Testis (tissue), 2 donors: ENCODE data around the gene SLC22A1.

Experiments
- POLR2A ChIP-seq: fragments of 450-650 bp; IDR thresholded peaks from one replicate; pipeline ENCODE4 v1.6.1; 2017; ENCODE audit warnings: antibody characterized with exemption, mild to moderate bottlenecking, moderate library complexity
- TF ChIP-seq, protein P1 (sequence below), 3 experiments: fragments of 450-650 bp in 2 of 3; fragments of 200-600 bp in 1 of 3; sonication (generic) in 1 of 3; IDR thresholded peaks; one replicate each; pipeline ENCODE4 v1.5.1; 2016 to 2019; ENCODE audit warnings: antibody characterized with exemption in 3 of 3, mild to moderate bottlenecking in 2 of 3, moderate library complexity in 1 of 3

DNA sequence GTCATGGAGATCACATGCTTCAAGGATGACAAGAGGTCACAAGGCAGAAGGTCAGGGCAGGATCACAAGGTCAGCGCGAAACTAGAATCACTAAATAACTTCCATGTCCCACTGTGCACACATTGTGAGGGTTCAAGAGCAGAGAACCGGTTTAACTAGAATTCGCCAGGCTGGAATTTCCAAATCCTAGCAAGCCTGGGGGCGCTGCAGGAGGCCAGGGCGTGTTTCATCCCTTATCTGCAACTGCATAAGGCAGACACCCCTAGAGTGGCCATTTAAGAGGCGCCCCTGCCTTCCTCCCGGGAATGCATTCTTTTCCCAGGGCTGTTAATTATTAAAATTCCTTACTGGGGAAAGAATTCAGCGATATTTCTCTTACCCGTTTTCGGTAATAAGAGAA is 40.2 kb upstream of the SLC22A1 start:
- TF ChIP-seq, protein P1, sequence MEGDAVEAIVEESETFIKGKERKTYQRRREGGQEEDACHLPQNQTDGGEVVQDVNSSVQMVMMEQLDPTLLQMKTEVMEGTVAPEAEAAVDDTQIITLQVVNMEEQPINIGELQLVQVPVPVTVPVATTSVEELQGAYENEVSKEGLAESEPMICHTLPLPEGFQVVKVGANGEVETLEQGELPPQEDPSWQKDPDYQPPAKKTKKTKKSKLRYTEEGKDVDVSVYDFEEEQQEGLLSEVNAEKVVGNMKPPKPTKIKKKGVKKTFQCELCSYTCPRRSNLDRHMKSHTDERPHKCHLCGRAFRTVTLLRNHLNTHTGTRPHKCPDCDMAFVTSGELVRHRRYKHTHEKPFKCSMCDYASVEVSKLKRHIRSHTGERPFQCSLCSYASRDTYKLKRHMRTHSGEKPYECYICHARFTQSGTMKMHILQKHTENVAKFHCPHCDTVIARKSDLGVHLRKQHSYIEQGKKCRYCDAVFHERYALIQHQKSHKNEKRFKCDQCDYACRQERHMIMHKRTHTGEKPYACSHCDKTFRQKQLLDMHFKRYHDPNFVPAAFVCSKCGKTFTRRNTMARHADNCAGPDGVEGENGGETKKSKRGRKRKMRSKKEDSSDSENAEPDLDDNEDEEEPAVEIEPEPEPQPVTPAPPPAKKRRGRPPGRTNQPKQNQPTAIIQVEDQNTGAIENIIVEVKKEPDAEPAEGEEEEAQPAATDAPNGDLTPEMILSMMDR (IDR thresholded peaks at IDR 0.05) = no peak
- no peak for TF ChIP-seq POLR2A
